ENCODE measurements around the gene PARP2. TPM values are rescaled to one million over a fixed set of nuclear protein-coding genes. Genes with fewer than 3 reads are reported as not detected.
A peak's percentile ranks its signal among the peaks of the same experiment; 100 is the strongest.

Gene PARP2
- total and polyA plus RNA-seq, 11 donors: 6.8 to 21.1 (median 16.2) TPM

DNA sequence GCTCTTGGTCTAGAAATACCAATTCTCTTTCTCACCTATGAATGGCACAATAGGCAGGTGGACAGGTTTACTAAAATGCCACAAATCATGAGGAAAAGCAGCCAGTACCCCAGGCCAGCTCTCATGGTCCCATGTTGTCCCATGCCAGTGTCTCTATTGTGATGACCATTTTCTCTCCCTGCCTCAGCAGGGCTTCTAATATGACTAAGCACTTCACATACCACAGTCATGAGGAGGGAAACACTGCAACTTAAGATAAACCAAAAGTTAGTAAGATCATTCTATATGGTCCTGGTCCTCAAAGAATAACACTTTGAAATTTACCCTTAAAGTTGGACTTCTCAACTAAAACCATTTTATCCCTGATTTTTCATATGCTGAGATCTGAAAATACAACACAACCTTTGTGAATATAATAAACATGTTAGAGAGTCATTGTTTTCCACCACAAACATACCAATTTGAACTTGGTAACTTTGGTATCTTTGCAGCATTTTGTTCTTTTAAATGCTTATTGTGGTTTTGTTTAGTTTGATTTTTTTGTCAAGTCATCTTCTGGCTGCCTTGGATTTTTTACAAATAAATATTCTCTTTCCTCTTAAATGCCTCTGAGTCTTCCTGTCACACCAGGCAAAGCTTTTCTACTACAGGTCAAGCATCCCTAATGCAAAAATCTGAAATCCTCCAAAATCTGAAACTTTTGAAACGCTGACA, 41.2 kb upstream of the PARP2 start:
- no peak for DNase-seq
- peaks cover 0 to 19% (median 13%) of the 10 kb centered on the region in 12 donors for H3K4me1 ChIP-seq
- no peak for ATAC-seq
- WGBS, 4 donors: 92 to 94% (median 92%) methylated on average over 1 of the region's 1 CpG
- H3K9me3 ChIP-seq: no peaks in the 10 kb centered on the region
- no peak for TF ChIP-seq CTCF (IDR thresholded peaks at IDR 0.05)
- H3K27me3 ChIP-seq: no peaks in the 10 kb centered on the region
- peaks cover 0 to 51% (median 47%) of the 10 kb centered on the region in 9 donors for H3K36me3 ChIP-seq
- no peak overlapping the region for H3K27ac ChIP-seq
- intact Hi-C loops (cut with DNase I): no loop called here
- H3K4me3 ChIP-seq: no peak overlapping the region

DNA sequence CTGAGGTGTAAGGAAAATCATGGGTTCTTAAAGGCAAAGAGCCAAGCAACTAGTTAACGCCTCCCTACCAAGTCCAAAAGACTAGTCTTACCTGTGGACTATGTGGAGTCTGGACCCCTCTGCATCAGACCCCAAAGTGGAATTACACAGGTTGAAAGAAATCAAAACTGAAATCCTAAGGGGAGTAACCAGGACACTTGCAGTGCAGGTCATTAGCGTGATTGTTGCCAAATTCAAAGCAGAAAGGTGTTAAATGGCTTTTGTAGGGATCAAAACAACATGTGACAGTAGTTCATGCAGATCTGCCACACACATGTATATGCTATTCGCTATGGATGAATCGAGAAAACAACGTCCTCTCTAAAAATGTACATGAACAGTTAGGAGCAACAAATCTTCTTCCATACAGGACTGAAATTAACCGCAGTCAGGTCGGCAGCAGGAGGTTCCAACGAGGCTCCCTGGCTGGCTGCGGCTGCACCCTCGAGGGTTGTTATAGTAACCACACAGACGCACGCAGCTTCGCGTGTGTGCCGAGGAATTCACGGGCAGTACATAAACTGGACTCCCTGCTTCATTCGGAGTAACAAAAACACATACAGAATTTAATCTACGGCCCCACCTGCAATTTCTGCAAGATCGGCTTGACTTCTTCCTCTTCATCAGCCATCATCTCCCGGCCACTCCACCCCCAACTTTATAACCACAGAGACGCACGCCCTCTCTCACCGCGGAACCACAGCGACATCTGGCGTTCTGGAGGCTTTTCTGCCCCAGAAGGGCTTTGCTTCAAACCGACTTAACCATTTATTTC, 38.0 kb upstream of the PARP2 start, which contains the start of gene TTC5:
Gene TTC5 (minus strand): TSS at position 687 of the 814 bp plus-strand sequence. CDS start 14 bp downstream, at position 673.
- intact Hi-C loops (cut with DNase I): no loop called here
- no peaks in the 10 kb centered on the region for H3K27me3 ChIP-seq
- H3K9me3 ChIP-seq: no peaks in the 10 kb centered on the region
- H3K4me3 ChIP-seq: peak within 1 kb of the TSS; percentile 56 to 89 (median 76)
- 0 to 1% (median 1%) methylated on average over 27 of the region's 27 CpGs for WGBS, 4 donors
- peaks cover 0 to 18% (median 14%) of the 10 kb centered on the region in 9 donors for H3K36me3 ChIP-seq
- ATAC-seq (peak; percentile 95 to 99 (median 96)), DNase-seq (peak; percentile 82 to 90 (median 83))
- no peak for TF ChIP-seq POLR2A (IDR thresholded peaks at IDR 0.05)
- peak; percentile 86 to 97 (median 91) for TF ChIP-seq CTCF (IDR thresholded peaks at IDR 0.05)
- H3K27ac ChIP-seq: peak within 1 kb of the TSS in 10 of 12 donors; percentile 20 to 70 (median 44)
- peaks cover 0 to 19% (median 13%) of the 10 kb centered on the region in 12 donors for H3K4me1 ChIP-seq

GRCh38 chr14:20306079-20306423, 37.4 kb upstream of the PARP2 start:
- H3K36me3 ChIP-seq: peaks cover 0 to 12% (median 9%) of the 10 kb centered on the region in 9 donors
- no peaks in the 10 kb centered on the region for H3K9me3 ChIP-seq
- peak overlapping the region in 10 of 12 donors; percentile 62 to 89 (median 80) for H3K4me3 ChIP-seq
- intact Hi-C loops (cut with DNase I): no loop called here
- H3K27me3 ChIP-seq: no peaks in the 10 kb centered on the region
- peaks cover 0 to 19% (median 13%) of the 10 kb centered on the region in 12 donors for H3K4me1 ChIP-seq
- DNase-seq (no peak), ATAC-seq (no peak)
- 86 to 98% (median 97%) methylated on average over 1 of the region's 1 CpG for WGBS, 4 donors
- no peak overlapping the region for H3K27ac ChIP-seq
- TF ChIP-seq POLR2A (IDR thresholded peaks at IDR 0.05) (no peak), CTCF (IDR thresholded peaks at IDR 0.05) (no peak)

- H3K9me3 ChIP-seq: no peaks in the 10 kb centered on the region
- intact Hi-C loops (cut with DNase I): no loop called here
- no peak for ATAC-seq
- no peaks in the 10 kb centered on the region for H3K27me3 ChIP-seq
- TF ChIP-seq CTCF (IDR thresholded peaks at IDR 0.05): no peak
- no peak for TF ChIP-seq POLR2A (IDR thresholded peaks at IDR 0.05)
- H3K27ac ChIP-seq: no peak overlapping the region
- H3K4me1 ChIP-seq: no peaks in the 10 kb centered on the region
- H3K36me3 ChIP-seq: peaks cover 3 to 78% (median 75%) of the 10 kb centered on the region in 9 donors
- no peak overlapping the region for H3K4me3 ChIP-seq
- WGBS, 4 donors: 81 to 87% (median 85%) methylated on average over 2 of the region's 2 CpGs
- no peak for DNase-seq
These were observed 29.4 kb upstream of the PARP2 start for GRCh38 chr14:20314026-20314425.
